Measurements from ENCODE around the gene NAA50.
A peak's percentile ranks its signal among the peaks of the same experiment; 100 is the strongest.

The NAA50 gene

GRCh38 chr3:113695786-113696645, 50.0 kb downstream of the NAA50 start, which contains the start of gene USF3:
TSS of gene USF3 (minus strand) at chr3:113696642. CDS start at chr3:113674878, 21,764 bp downstream.
- Histone ChIP-seq H3K36me3 (ENCODE audit: control insufficient read depth in 5 of 5, insufficient read depth in 5 of 5, low read length in 5 of 5) (no peaks in the 10 kb centered on the region), H3K27ac (ENCODE audit: low read depth, low read length) (peak within 1 kb of the TSS; percentile 96), H3K9me3 (ENCODE audit: control insufficient read depth in 5 of 5, low read length in 5 of 5) (no peaks in the 10 kb centered on the region), H3K27me3 (ENCODE audit: control insufficient read depth in 5 of 5, insufficient read depth in 4 of 5, low read length in 5 of 5) (no peaks in the 10 kb centered on the region), H3K9ac (ENCODE audit: low read length in 5 of 5) (peak within 1 kb of the TSS; percentile 83 to 96 (median 90)), H3K4me1 (ENCODE audit: control insufficient read depth in 5 of 5, insufficient read depth in 5 of 5, low read length in 5 of 5) (peaks cover 8 to 47% (median 41%) of the 10 kb centered on the region in 5 donors), H3K4me3 (ENCODE audit: low read depth in 1 of 5, low read length in 5 of 5) (peak within 1 kb of the TSS; percentile 92 to 100 (median 95))

GRCh38 chr3:113695431-113695785, 50.6 kb downstream of the NAA50 start:
- peak overlapping the region; percentile 86 for H3K27ac ChIP-seq (ENCODE audit: low read depth, low read length)
- H3K4me3 ChIP-seq (ENCODE audit: low read depth in 1 of 5, low read length in 5 of 5): peak overlapping the region; percentile 87 to 92 (median 88)
- H3K27me3 ChIP-seq (ENCODE audit: control insufficient read depth in 5 of 5, insufficient read depth in 4 of 5, low read length in 5 of 5): no peaks in the 10 kb centered on the region
- H3K36me3 ChIP-seq (ENCODE audit: control insufficient read depth in 5 of 5, insufficient read depth in 5 of 5, low read length in 5 of 5): no peaks in the 10 kb centered on the region
- H3K9ac ChIP-seq (ENCODE audit: low read length in 5 of 5): peak overlapping the region; percentile 32 to 90 (median 79)
- H3K4me1 ChIP-seq (ENCODE audit: control insufficient read depth in 5 of 5, insufficient read depth in 5 of 5, low read length in 5 of 5): peaks cover 8 to 50% (median 44%) of the 10 kb centered on the region in 5 donors
- no peaks in the 10 kb centered on the region for H3K9me3 ChIP-seq (ENCODE audit: control insufficient read depth in 5 of 5, low read length in 5 of 5)

GRCh38 chr3:113690482-113690881, 55.6 kb downstream of the NAA50 start:
- no peaks in the 10 kb centered on the region for H3K27me3 ChIP-seq (ENCODE audit: control insufficient read depth in 5 of 5, insufficient read depth in 4 of 5, low read length in 5 of 5)
- no peak overlapping the region for H3K9ac ChIP-seq (ENCODE audit: low read length in 5 of 5)
- no peak overlapping the region for H3K27ac ChIP-seq (ENCODE audit: low read depth, low read length)
- peaks cover 0 to 5% (median 0%) of the 10 kb centered on the region in 5 donors for H3K36me3 ChIP-seq (ENCODE audit: control insufficient read depth in 5 of 5, insufficient read depth in 5 of 5, low read length in 5 of 5)
- H3K4me1 ChIP-seq (ENCODE audit: control insufficient read depth in 5 of 5, insufficient read depth in 5 of 5, low read length in 5 of 5): peaks cover 6 to 41% (median 35%) of the 10 kb centered on the region in 5 donors
- H3K4me3 ChIP-seq (ENCODE audit: low read depth in 1 of 5, low read length in 5 of 5): no peak overlapping the region
- H3K9me3 ChIP-seq (ENCODE audit: control insufficient read depth in 5 of 5, low read length in 5 of 5): no peaks in the 10 kb centered on the region

- Histone ChIP-seq H3K27ac (ENCODE audit: low read depth, low read length) (no peak overlapping the region), H3K9me3 (ENCODE audit: control insufficient read depth in 5 of 5, low read length in 5 of 5) (peaks cover 0 to 4% (median 0%) of the 10 kb centered on the region in 5 donors), H3K4me1 (ENCODE audit: control insufficient read depth in 5 of 5, insufficient read depth in 5 of 5, low read length in 5 of 5) (peaks cover 0 to 29% (median 22%) of the 10 kb centered on the region in 5 donors), H3K9ac (ENCODE audit: low read length in 5 of 5) (no peak overlapping the region), H3K4me3 (ENCODE audit: low read depth in 1 of 5, low read length in 5 of 5) (peak overlapping the region in 3 of 5 donors; percentile 0 to 30 (median 8)), H3K27me3 (ENCODE audit: control insufficient read depth in 5 of 5, insufficient read depth in 4 of 5, low read length in 5 of 5) (no peaks in the 10 kb centered on the region), H3K36me3 (ENCODE audit: control insufficient read depth in 5 of 5, insufficient read depth in 5 of 5, low read length in 5 of 5) (peaks cover 0 to 5% (median 0%) of the 10 kb centered on the region in 5 donors)
Observed at GRCh38 chr3:113685956-113686721, 59.9 kb downstream of the NAA50 start.

GRCh38 chr3:113685124-113685523, 60.9 kb downstream of the NAA50 start:
- Histone ChIP-seq H3K27me3 (ENCODE audit: control insufficient read depth in 5 of 5, insufficient read depth in 4 of 5, low read length in 5 of 5) (no peaks in the 10 kb centered on the region), H3K27ac (ENCODE audit: low read depth, low read length) (no peak overlapping the region), H3K9ac (ENCODE audit: low read length in 5 of 5) (no peak overlapping the region), H3K4me1 (ENCODE audit: control insufficient read depth in 5 of 5, insufficient read depth in 5 of 5, low read length in 5 of 5) (peaks cover 0 to 28% (median 17%) of the 10 kb centered on the region in 5 donors), H3K9me3 (ENCODE audit: control insufficient read depth in 5 of 5, low read length in 5 of 5) (peaks cover 0 to 4% (median 0%) of the 10 kb centered on the region in 5 donors), H3K36me3 (ENCODE audit: control insufficient read depth in 5 of 5, insufficient read depth in 5 of 5, low read length in 5 of 5) (peaks cover 0 to 5% (median 0%) of the 10 kb centered on the region in 5 donors), H3K4me3 (ENCODE audit: low read depth in 1 of 5, low read length in 5 of 5) (no peak overlapping the region)

- Histone ChIP-seq H3K9ac (ENCODE audit: low read length in 5 of 5) (no peak overlapping the region), H3K27me3 (ENCODE audit: control insufficient read depth in 5 of 5, insufficient read depth in 4 of 5, low read length in 5 of 5) (no peaks in the 10 kb centered on the region), H3K36me3 (ENCODE audit: control insufficient read depth in 5 of 5, insufficient read depth in 5 of 5, low read length in 5 of 5) (peaks cover 0 to 5% (median 0%) of the 10 kb centered on the region in 5 donors), H3K4me3 (ENCODE audit: low read depth in 1 of 5, low read length in 5 of 5) (no peak overlapping the region), H3K9me3 (ENCODE audit: control insufficient read depth in 5 of 5, low read length in 5 of 5) (peaks cover 0 to 4% (median 0%) of the 10 kb centered on the region in 5 donors), H3K27ac (ENCODE audit: low read depth, low read length) (no peak overlapping the region), H3K4me1 (ENCODE audit: control insufficient read depth in 5 of 5, insufficient read depth in 5 of 5, low read length in 5 of 5) (peaks cover 0 to 28% (median 17%) of the 10 kb centered on the region in 5 donors)
Observed at GRCh38 chr3:113684271-113684819, 61.7 kb downstream of the NAA50 start.

GRCh38 chr3:113678773-113679172, 67.3 kb downstream of the NAA50 start:
- Histone ChIP-seq H3K4me3 (ENCODE audit: low read depth in 1 of 5, low read length in 5 of 5) (no peak overlapping the region), H3K9me3 (ENCODE audit: control insufficient read depth in 5 of 5, low read length in 5 of 5) (no peaks in the 10 kb centered on the region), H3K9ac (ENCODE audit: low read length in 5 of 5) (no peak overlapping the region), H3K27ac (ENCODE audit: low read depth, low read length) (no peak overlapping the region), H3K36me3 (ENCODE audit: control insufficient read depth in 5 of 5, insufficient read depth in 5 of 5, low read length in 5 of 5) (peaks cover 13 to 22% (median 20%) of the 10 kb centered on the region in 5 donors), H3K27me3 (ENCODE audit: control insufficient read depth in 5 of 5, insufficient read depth in 4 of 5, low read length in 5 of 5) (no peaks in the 10 kb centered on the region), H3K4me1 (ENCODE audit: control insufficient read depth in 5 of 5, insufficient read depth in 5 of 5, low read length in 5 of 5) (no peaks in the 10 kb centered on the region)

GRCh38 chr3:113677737-113678136, 68.3 kb downstream of the NAA50 start:
- Histone ChIP-seq H3K4me1 (ENCODE audit: control insufficient read depth in 5 of 5, insufficient read depth in 5 of 5, low read length in 5 of 5) (no peaks in the 10 kb centered on the region), H3K36me3 (ENCODE audit: control insufficient read depth in 5 of 5, insufficient read depth in 5 of 5, low read length in 5 of 5) (peaks cover 16 to 30% (median 25%) of the 10 kb centered on the region in 5 donors), H3K4me3 (ENCODE audit: low read depth in 1 of 5, low read length in 5 of 5) (no peak overlapping the region), H3K27me3 (ENCODE audit: control insufficient read depth in 5 of 5, insufficient read depth in 4 of 5, low read length in 5 of 5) (no peaks in the 10 kb centered on the region), H3K27ac (ENCODE audit: low read depth, low read length) (no peak overlapping the region), H3K9ac (ENCODE audit: low read length in 5 of 5) (no peak overlapping the region), H3K9me3 (ENCODE audit: control insufficient read depth in 5 of 5, low read length in 5 of 5) (no peaks in the 10 kb centered on the region)

- Histone ChIP-seq H3K27me3 (ENCODE audit: control insufficient read depth in 5 of 5, insufficient read depth in 4 of 5, low read length in 5 of 5) (no peaks in the 10 kb centered on the region), H3K4me1 (ENCODE audit: control insufficient read depth in 5 of 5, insufficient read depth in 5 of 5, low read length in 5 of 5) (no peaks in the 10 kb centered on the region), H3K27ac (ENCODE audit: low read depth, low read length) (no peak overlapping the region), H3K4me3 (ENCODE audit: low read depth in 1 of 5, low read length in 5 of 5) (no peak overlapping the region), H3K9me3 (ENCODE audit: control insufficient read depth in 5 of 5, low read length in 5 of 5) (no peaks in the 10 kb centered on the region), H3K9ac (ENCODE audit: low read length in 5 of 5) (no peak overlapping the region), H3K36me3 (ENCODE audit: control insufficient read depth in 5 of 5, insufficient read depth in 5 of 5, low read length in 5 of 5) (peaks cover 16 to 32% (median 28%) of the 10 kb centered on the region in 5 donors)
Observed at GRCh38 chr3:113676261-113676660, 69.8 kb downstream of the NAA50 start.

All from subcutaneous abdominal adipose tissue (tissue), 5 donors.